GM06990 (cell line): Measurements from ENCODE around the gene SIK2.
"Not testable (repeated sequence)": the region's sequence is repeated elsewhere in the genome, so short reads cannot be mapped to it uniquely, and the experiment has no call there.

Experiments
- DNase-seq: peaks from one replicate; pipeline ENCODE4 v3.0.0-alpha.2; 2011; ENCODE audit not compliant: insufficient read length; ENCODE audit errors: extremely low read depth
- H3K27me3 ChIP-seq: replicated peaks from 2 replicates; pipeline ENCODE4 v1.6.0; 2011; ENCODE audit warnings: low read length; ENCODE audit not compliant: control insufficient read depth, insufficient read depth
- H3K36me3 ChIP-seq: 2 replicates; pipeline ENCODE4 v1.5.1; 2011; ENCODE audit warnings: low read length; ENCODE audit not compliant: control insufficient read depth, insufficient read depth
- H3K4me3 ChIP-seq: replicated peaks from 2 replicates; pipeline ENCODE4 v1.5.1; 2011; ENCODE audit warnings: low read depth, mild to moderate bottlenecking, control low read depth, low read length
- TF ChIP-seq, protein P1 (sequence below): IDR thresholded peaks from 2 replicates; pipeline ENCODE4 v1.5.1; 2011; ENCODE audit warnings: low read length, control low read depth, mild to moderate bottlenecking, inconsistent platforms; ENCODE audit not compliant: insufficient read depth, poor library complexity, severe bottlenecking

The SIK2 gene

DNA sequence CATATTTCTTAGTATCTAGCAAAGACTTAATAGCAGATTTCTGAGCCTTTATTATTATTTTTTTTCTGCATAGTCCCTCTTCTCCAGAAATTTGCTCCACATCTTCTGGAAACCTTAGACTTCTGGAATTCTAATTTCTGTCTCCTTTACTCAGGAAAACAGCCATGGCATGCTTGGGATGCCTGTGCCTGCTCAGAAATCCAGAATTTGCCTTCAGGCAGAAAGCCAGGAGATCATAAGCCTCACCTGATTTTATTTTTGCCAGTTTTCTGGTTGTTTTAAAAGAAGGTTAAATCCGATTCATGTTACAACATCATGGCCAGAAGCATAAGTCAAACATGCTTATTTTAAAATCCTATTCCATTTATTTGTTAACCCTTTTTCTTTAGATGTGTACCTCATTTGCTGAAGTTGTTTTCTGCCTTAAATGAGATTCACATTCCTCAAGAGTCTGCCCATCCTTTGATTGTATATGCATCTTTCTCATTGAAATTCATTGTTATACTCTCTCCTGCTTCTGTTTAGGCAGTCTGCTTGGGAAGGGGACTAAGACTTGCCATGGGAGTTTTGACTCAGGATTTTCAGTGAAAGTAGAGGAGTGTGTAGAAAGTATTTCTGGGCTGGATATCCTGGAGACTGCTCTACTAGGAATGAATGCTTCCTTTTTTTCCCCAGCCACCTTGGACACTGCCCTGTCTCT is 37.1 kb downstream of the SIK2 start:
- H3K36me3 ChIP-seq = no peaks in the 10 kb centered on the region
- H3K27me3 ChIP-seq = no peaks in the 10 kb centered on the region
- TF ChIP-seq, protein P1, sequence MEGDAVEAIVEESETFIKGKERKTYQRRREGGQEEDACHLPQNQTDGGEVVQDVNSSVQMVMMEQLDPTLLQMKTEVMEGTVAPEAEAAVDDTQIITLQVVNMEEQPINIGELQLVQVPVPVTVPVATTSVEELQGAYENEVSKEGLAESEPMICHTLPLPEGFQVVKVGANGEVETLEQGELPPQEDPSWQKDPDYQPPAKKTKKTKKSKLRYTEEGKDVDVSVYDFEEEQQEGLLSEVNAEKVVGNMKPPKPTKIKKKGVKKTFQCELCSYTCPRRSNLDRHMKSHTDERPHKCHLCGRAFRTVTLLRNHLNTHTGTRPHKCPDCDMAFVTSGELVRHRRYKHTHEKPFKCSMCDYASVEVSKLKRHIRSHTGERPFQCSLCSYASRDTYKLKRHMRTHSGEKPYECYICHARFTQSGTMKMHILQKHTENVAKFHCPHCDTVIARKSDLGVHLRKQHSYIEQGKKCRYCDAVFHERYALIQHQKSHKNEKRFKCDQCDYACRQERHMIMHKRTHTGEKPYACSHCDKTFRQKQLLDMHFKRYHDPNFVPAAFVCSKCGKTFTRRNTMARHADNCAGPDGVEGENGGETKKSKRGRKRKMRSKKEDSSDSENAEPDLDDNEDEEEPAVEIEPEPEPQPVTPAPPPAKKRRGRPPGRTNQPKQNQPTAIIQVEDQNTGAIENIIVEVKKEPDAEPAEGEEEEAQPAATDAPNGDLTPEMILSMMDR = no peak
- DNase-seq = no peak
- no peak overlapping the region for H3K4me3 ChIP-seq

DNA sequence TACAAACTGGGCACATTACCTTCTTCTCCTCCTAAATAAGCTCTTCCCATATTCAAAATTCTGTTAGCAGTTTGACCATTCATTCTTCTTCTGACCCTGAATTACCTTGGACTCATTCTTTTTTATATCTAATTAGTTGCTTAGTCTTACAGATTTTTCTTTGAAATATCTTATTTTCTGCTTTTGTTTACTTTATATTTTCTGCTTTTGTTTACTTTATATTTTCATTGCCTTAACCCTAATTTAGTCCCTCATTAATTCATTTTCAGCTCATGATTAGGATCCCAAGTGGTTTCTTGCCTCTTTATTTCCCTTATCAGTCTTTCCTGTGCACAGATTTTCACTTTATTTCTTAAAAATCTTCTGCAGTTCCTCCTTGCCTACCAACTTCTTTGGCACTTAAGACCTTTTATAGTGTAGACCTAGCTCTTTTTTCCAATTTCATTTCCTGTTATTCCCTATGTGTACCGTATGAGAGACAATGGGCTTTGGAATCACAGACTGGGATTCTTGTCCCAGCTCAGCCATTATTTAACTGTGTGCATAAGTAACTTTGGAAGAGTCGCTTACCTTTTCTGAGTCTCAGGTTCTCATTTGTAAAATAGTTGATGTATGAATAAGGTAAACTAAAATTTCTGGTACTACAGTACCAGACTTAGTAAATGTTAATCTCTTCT is 39.2 kb downstream of the SIK2 start:
- no peaks in the 10 kb centered on the region for H3K36me3 ChIP-seq
- H3K27me3 ChIP-seq = no peaks in the 10 kb centered on the region
- TF ChIP-seq, protein P1 = no peak

DNA sequence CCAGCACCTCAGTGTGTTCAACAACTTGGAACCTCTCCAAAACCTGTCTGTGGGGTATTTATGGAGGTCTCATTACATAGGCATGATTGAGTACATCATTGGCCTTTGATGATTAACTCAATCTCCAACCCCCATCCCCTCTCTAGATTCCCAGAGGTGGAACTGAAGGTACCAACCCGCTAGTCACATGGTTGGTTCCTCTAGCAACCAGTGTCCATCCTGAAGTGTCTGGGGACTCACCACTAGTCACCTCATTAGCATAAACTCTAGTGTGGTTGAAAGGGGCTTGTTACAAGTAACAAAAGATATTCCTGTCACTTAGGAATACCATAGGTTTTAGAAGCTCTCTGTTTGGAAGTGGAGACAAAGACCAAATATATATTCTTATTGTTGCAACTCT is 40.3 kb downstream of the SIK2 start:
- H3K27me3 ChIP-seq = no peaks in the 10 kb centered on the region
- no peak for DNase-seq
- TF ChIP-seq, protein P1 = no peak
- no peaks in the 10 kb centered on the region for H3K36me3 ChIP-seq
- H3K4me3 ChIP-seq = no peak overlapping the region

More for the DNA sequence above, 39.2 kb downstream of the SIK2 start:
- no peak overlapping the region for H3K4me3 ChIP-seq
- no peak for DNase-seq

DNA sequence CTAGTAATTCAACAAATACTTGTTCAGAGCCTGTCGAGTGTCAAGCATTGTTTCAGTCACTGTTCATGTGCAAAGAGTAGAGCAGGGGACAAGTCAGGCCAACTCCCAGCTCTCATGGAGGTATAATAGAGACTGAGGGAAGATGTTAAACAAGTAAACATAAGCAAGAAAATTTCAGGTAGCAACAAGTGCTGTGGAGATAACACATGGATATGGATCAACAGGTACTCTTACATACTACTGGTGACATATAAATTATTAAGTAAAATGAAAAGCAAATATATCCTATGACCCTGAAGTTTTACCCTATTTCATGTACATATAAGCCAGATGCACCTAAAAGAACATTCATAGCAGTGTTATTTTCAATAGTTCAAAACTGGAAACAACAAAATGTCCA is 42.7 kb downstream of the SIK2 start:
- H3K36me3 ChIP-seq = no peaks in the 10 kb centered on the region
- DNase-seq = no peak
- no peak overlapping the region for H3K4me3 ChIP-seq
- H3K27me3 ChIP-seq = no peaks in the 10 kb centered on the region
- TF ChIP-seq, protein P1 = no peak

DNA sequence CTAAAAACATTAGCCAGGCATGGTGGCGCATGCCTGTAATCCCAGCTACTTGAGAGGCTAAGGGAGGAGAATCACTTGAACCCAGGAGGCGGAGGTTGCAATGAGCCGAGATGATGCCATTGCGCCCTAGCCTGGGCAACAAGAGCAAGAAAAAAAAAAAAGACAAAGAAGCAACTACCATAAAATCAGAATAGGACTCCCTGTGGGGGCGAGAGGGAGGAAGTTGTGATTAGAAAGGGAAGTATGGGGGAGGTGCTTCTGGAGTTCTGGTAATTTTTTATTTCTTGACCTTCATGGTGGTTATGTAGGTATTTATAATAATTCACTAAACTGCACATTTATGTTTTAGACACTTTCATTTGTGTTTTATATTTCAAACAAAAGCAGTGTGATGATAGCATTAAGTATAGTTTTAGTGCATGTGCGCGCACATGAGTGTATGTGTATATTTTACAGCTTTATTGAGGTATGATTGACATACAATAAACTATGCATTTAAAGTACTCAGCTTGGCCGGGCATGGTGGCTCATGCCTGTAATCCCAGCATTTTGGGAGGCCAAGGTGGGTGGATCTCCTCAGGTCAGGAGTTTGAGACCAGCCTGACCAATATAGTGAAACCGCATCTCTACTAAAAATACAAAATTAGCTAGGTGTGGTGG is 43.5 kb downstream of the SIK2 start:
- H3K27me3 ChIP-seq = no peaks in the 10 kb centered on the region
- H3K4me3 ChIP-seq = no peak overlapping the region
- TF ChIP-seq, protein P1 = no peak
- DNase-seq = no peak
- H3K36me3 ChIP-seq = no peaks in the 10 kb centered on the region

DNA sequence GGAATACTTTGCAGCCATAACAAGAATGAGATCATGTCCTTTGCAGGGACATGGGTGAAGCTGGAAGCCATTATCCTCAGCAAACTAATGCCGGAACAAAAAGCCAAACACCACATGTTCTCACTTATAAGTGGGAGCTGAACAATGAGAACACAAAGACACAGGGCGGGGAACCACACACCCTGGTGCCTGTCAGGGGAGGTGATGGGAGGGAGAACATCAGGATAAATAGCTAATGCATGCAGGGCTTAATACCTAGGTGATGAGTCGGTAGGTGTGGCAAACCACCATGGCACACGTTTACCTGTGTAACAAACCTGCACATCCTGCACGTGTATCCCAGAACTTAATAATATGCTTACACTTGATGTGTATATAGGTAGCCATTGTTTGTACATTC is 49.1 kb downstream of the SIK2 start:
- not testable (repeated sequence) for H3K4me3 ChIP-seq, H3K36me3 ChIP-seq, H3K27me3 ChIP-seq, DNase-seq
